WTC11 (cell line): Measurements from ENCODE around the gene CD72. TPM values are rescaled to one million over a fixed set of nuclear protein-coding genes. Genes with fewer than 3 reads are reported as not detected.

ENCODE experiments used
- ATAC-seq: fragments of 200-7000 bp; cut with Tn5 transposase; 2 replicates; pipeline ENCODE4 v1.10.0; 2021; ENCODE audit warnings: mild to moderate bottlenecking, moderate library complexity
- CTCF ChIA-PET: fragments of 300-600 bp; sonication (Branson Sonifier 250); formaldehyde crosslinking; loops from one replicate; lab custom pipeline; 2021; ENCODE audit warnings: antibody characterized with exemption; lab: Charles Lee
- POLR2A ChIA-PET: fragments of 350-600 bp; sonication (Branson Sonifier 250); formaldehyde crosslinking; loops from one replicate; lab custom pipeline; 2021; ENCODE audit warnings: antibody characterized with exemption; lab: Charles Lee
- DNase-seq: peaks from one replicate; pipeline ENCODE4 v3.0.0; 2021; ENCODE audit warnings: low spot score
- H3K27ac Mint-ChIP-seq: 2 replicates; pipeline ENCODE4 v1.8.0; 2021; ENCODE audit warnings: mixed read lengths
- H3K27me3 Mint-ChIP-seq: 2 replicates; pipeline ENCODE4 v1.8.0; 2021; ENCODE audit warnings: low read depth, mild to moderate bottlenecking, moderate library complexity, mixed read lengths
- H3K36me3 Mint-ChIP-seq: 2 replicates; pipeline ENCODE4 v1.8.0; 2021; ENCODE audit warnings: mixed read lengths
- H3K4me1 Mint-ChIP-seq: 2 replicates; pipeline ENCODE4 v1.8.0; 2022; ENCODE audit warnings: mixed read lengths
- H3K4me3 Mint-ChIP-seq: 2 replicates; pipeline ENCODE4 v1.8.0; 2021; ENCODE audit warnings: mild to moderate bottlenecking, moderate library complexity, mixed read lengths
- H3K9me3 Mint-ChIP-seq: 2 replicates; pipeline ENCODE4 v1.8.0; 2021; ENCODE audit warnings: mixed read lengths
- AR ChIP-seq: fragments of 250-450 bp; sonication (Bioruptor Pico); IDR thresholded peaks from 2 replicates; pipeline ENCODE4 v1.9.0; 2021; ENCODE audit warnings: mild to moderate bottlenecking
- CBFB ChIP-seq: sonication (generic); formaldehyde crosslinking; IDR thresholded peaks from 2 replicates; pipeline ENCODE4 v1.8.1; 2022; ENCODE audit warnings: mild to moderate bottlenecking, low read depth, missing genetic modification reagents
- E2F1 ChIP-seq: sonication (generic); formaldehyde crosslinking; IDR thresholded peaks from 2 replicates; pipeline ENCODE4 v1.8.0; 2022; ENCODE audit warnings: mild to moderate bottlenecking, missing genetic modification reagents
- GABPB1 ChIP-seq: sonication (generic); formaldehyde crosslinking; IDR thresholded peaks from 2 replicates; pipeline ENCODE4 v1.8.1; 2023; ENCODE audit warnings: mild to moderate bottlenecking, missing genetic modification reagents
- IRF1 ChIP-seq: sonication (generic); formaldehyde crosslinking; IDR thresholded peaks from 2 replicates; pipeline ENCODE4 v1.8.0; 2023; ENCODE audit warnings: missing genetic modification reagents
- ZNF138 ChIP-seq: sonication (generic); formaldehyde crosslinking; conservative IDR thresholded peaks from 2 replicates; pipeline ENCODE4 v1.8.1; 2022; ENCODE audit warnings: mild to moderate bottlenecking, moderate library complexity, missing genetic modification reagents
- ZNF317 ChIP-seq: sonication (generic); formaldehyde crosslinking; IDR thresholded peaks from 2 replicates; pipeline ENCODE4 v1.8.1; 2023; ENCODE audit warnings: low read depth, mild to moderate bottlenecking, moderate library complexity, missing genetic modification reagents, borderline replicate concordance
- ZNF425 ChIP-seq: fragments of 250-450 bp; sonication (Bioruptor Pico); conservative IDR thresholded peaks from 2 replicates; pipeline ENCODE4 v1.9.0; 2021; ENCODE audit warnings: mild to moderate bottlenecking
- total RNA-seq: library from RNA; stranded (reverse); gene quantifications from 3 replicates; pipeline ENCODE4 v1.2.3, GENCODE V29; 2021
- TF ChIP-seq, protein P1 (sequence below): fragments of 250-450 bp; sonication (Bioruptor Pico); IDR thresholded peaks from 2 replicates; pipeline ENCODE4 v2.1.2; 2022; ENCODE audit warnings: mild to moderate bottlenecking, moderate library complexity
- TF ChIP-seq, protein P2 (sequence below): sonication (generic); formaldehyde crosslinking; IDR thresholded peaks from 2 replicates; pipeline ENCODE4 v1.8.1; 2022; ENCODE audit warnings: mild to moderate bottlenecking, moderate library complexity, missing genetic modification reagents
- TF ChIP-seq, protein P3 (sequence below): sonication (generic); formaldehyde crosslinking; IDR thresholded peaks from 2 replicates; pipeline ENCODE4 v1.8.1; 2022; ENCODE audit warnings: missing genetic modification reagents, borderline replicate concordance
- TF ChIP-seq, protein P4 (sequence below): sonication (generic); formaldehyde crosslinking; IDR thresholded peaks from 2 replicates; pipeline ENCODE4 v1.8.0; 2023; ENCODE audit warnings: missing genetic modification reagents, mild to moderate bottlenecking, borderline replicate concordance
- TF ChIP-seq, protein P5 (sequence below): sonication (generic); formaldehyde crosslinking; IDR thresholded peaks from 2 replicates; pipeline ENCODE4 v1.8.1; 2022; ENCODE audit warnings: mild to moderate bottlenecking, missing genetic modification reagents, moderate library complexity, borderline replicate concordance

The CD72 gene
- total RNA-seq, 1 experiment from 2014 or later, result 2.9 TPM

GRCh38 chr9:35569206-35569605 is 49.0 kb downstream of the CD72 start:
- ATAC-seq (no peak), DNase-seq (no peak)
- Mint-ChIP-seq H3K9me3 (no peaks in the 10 kb centered on the region), H3K36me3 (no peaks in the 10 kb centered on the region), H3K27me3 (no peaks in the 10 kb centered on the region; the same call in 1 of the 2 replicates), H3K4me3 (no peak overlapping the region), H3K27ac (no peak overlapping the region), H3K4me1 (peaks cover under 1% of the 10 kb centered on the region; the same call in 1 of the 2 replicates)
- no peak for TF ChIP-seq E2F1 (CRISPR knock-in tag)
- TF ChIP-seq, protein P1, sequence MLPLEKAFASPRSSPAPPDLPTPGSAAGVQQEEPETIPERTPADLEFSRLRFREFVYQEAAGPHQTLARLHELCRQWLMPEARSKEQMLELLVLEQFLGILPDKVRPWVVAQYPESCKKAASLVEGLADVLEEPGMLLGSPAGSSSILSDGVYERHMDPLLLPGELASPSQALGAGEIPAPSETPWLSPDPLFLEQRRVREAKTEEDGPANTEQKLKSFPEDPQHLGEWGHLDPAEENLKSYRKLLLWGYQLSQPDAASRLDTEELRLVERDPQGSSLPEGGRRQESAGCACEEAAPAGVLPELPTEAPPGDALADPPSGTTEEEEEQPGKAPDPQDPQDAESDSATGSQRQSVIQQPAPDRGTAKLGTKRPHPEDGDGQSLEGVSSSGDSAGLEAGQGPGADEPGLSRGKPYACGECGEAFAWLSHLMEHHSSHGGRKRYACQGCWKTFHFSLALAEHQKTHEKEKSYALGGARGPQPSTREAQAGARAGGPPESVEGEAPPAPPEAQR (CRISPR knock-in tag), result no peak
- TF ChIP-seq ZNF317, result no peak
- TF ChIP-seq, protein P2, sequence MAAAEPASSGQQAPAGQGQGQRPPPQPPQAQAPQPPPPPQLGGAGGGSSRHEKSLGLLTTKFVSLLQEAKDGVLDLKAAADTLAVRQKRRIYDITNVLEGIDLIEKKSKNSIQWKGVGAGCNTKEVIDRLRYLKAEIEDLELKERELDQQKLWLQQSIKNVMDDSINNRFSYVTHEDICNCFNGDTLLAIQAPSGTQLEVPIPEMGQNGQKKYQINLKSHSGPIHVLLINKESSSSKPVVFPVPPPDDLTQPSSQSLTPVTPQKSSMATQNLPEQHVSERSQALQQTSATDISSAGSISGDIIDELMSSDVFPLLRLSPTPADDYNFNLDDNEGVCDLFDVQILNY (CRISPR knock-in tag), result no peak
- no peak for TF ChIP-seq GABPB1 (CRISPR knock-in tag)
- TF ChIP-seq ZNF425, result no peak
- no peak for TF ChIP-seq CBFB (CRISPR knock-in tag)
- no peak for TF ChIP-seq ZNF138 (CRISPR knock-in tag)
- TF ChIP-seq, protein P3, sequence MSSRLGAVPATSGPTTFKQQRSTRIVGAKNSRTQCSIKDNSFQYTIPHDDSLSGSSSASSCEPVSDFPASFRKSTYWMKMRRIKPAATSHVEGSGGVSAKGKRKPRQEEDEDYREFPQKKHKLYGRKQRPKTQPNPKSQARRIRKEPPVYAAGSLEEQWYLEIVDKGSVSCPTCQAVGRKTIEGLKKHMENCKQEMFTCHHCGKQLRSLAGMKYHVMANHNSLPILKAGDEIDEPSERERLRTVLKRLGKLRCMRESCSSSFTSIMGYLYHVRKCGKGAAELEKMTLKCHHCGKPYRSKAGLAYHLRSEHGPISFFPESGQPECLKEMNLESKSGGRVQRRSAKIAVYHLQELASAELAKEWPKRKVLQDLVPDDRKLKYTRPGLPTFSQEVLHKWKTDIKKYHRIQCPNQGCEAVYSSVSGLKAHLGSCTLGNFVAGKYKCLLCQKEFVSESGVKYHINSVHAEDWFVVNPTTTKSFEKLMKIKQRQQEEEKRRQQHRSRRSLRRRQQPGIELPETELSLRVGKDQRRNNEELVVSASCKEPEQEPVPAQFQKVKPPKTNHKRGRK (CRISPR knock-in tag), result no peak
- no peak for TF ChIP-seq AR (CRISPR knock-in tag)
- TF ChIP-seq, protein P4, sequence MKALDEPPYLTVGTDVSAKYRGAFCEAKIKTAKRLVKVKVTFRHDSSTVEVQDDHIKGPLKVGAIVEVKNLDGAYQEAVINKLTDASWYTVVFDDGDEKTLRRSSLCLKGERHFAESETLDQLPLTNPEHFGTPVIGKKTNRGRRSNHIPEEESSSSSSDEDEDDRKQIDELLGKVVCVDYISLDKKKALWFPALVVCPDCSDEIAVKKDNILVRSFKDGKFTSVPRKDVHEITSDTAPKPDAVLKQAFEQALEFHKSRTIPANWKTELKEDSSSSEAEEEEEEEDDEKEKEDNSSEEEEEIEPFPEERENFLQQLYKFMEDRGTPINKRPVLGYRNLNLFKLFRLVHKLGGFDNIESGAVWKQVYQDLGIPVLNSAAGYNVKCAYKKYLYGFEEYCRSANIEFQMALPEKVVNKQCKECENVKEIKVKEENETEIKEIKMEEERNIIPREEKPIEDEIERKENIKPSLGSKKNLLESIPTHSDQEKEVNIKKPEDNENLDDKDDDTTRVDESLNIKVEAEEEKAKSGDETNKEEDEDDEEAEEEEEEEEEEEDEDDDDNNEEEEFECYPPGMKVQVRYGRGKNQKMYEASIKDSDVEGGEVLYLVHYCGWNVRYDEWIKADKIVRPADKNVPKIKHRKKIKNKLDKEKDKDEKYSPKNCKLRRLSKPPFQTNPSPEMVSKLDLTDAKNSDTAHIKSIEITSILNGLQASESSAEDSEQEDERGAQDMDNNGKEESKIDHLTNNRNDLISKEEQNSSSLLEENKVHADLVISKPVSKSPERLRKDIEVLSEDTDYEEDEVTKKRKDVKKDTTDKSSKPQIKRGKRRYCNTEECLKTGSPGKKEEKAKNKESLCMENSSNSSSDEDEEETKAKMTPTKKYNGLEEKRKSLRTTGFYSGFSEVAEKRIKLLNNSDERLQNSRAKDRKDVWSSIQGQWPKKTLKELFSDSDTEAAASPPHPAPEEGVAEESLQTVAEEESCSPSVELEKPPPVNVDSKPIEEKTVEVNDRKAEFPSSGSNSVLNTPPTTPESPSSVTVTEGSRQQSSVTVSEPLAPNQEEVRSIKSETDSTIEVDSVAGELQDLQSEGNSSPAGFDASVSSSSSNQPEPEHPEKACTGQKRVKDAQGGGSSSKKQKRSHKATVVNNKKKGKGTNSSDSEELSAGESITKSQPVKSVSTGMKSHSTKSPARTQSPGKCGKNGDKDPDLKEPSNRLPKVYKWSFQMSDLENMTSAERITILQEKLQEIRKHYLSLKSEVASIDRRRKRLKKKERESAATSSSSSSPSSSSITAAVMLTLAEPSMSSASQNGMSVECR (CRISPR knock-in tag), result no peak
- no peak for TF ChIP-seq IRF1 (CRISPR knock-in tag)
- TF ChIP-seq, protein P5, sequence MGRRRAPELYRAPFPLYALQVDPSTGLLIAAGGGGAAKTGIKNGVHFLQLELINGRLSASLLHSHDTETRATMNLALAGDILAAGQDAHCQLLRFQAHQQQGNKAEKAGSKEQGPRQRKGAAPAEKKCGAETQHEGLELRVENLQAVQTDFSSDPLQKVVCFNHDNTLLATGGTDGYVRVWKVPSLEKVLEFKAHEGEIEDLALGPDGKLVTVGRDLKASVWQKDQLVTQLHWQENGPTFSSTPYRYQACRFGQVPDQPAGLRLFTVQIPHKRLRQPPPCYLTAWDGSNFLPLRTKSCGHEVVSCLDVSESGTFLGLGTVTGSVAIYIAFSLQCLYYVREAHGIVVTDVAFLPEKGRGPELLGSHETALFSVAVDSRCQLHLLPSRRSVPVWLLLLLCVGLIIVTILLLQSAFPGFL, result no peak
- ChIA-PET CTCF (interaction anchor here (0.8 to 1.8 kb wide), 5 partner anchors 9 to 43 kb away, joined by 4 to 7 read pairs (median 4); no protein-coding TSS in a partner anchor), POLR2A (no interaction called here)
